Skin epidermis (tissue), 12 donors: ENCODE measurements around the gene KRT2.

Experiments
- H3K27ac ChIP-seq, 21 experiments: fragments of 200-600 bp; sonication (generic) in 11 of 21; one replicate each; pipeline ENCODE4 v1.5.0; 2020; ENCODE audit warnings: mild to moderate bottlenecking in 3 of 21, inconsistent platforms in 2 of 21, moderate library complexity in 2 of 21
- H3K4me3 ChIP-seq, 7 experiments: fragments of 200-600 bp; sonication (generic) in 2 of 7; one replicate each; pipeline ENCODE4 v1.5.0; 2020; ENCODE audit warnings: inconsistent platforms in 2 of 7, mild to moderate bottlenecking in 2 of 7, moderate library complexity in 1 of 7

Gene KRT2

GRCh38 chr12:52686756-52687487 lies 34.9 kb upstream of the KRT2 start:
- Histone ChIP-seq H3K27ac (peak overlapping the region in 17 of 21 experiments; percentile 44 to 89 (median 75)), H3K4me3 (no peak overlapping the region)

- Histone ChIP-seq H3K27ac (peak overlapping the region in 12 of 21 experiments; percentile 3 to 89 (median 38)), H3K4me3 (no peak overlapping the region)
Measured at GRCh38 chr12:52686063-52686462, 34.1 kb upstream of the KRT2 start.

GRCh38 chr12:52685406-52685890 lies 33.4 kb upstream of the KRT2 start:
- peak overlapping the region in 10 of 21 experiments; percentile 2 to 75 (median 48) for H3K27ac ChIP-seq
- H3K4me3 ChIP-seq: no peak overlapping the region

GRCh38 chr12:52684431-52684830 lies 32.4 kb upstream of the KRT2 start:
- peak overlapping the region in 9 of 21 experiments; percentile 39 to 75 (median 60) for H3K27ac ChIP-seq
- no peak overlapping the region for H3K4me3 ChIP-seq

- peak overlapping the region in 8 of 21 experiments; percentile 25 to 60 (median 42) for H3K27ac ChIP-seq
- H3K4me3 ChIP-seq: no peak overlapping the region
Measured at GRCh38 chr12:52683575-52684300, 31.7 kb upstream of the KRT2 start.

GRCh38 chr12:52682938-52683574 lies 31.0 kb upstream of the KRT2 start:
- Histone ChIP-seq H3K4me3 (no peak overlapping the region), H3K27ac (peak overlapping the region in 6 of 21 experiments; percentile 16 to 60 (median 42))

- Histone ChIP-seq H3K4me3 (no peak overlapping the region), H3K27ac (peak overlapping the region in 6 of 21 experiments; percentile 7 to 57 (median 29))
Measured at GRCh38 chr12:52682381-52682660, 30.3 kb upstream of the KRT2 start.

GRCh38 chr12:52681526-52682380 lies 29.7 kb upstream of the KRT2 start:
- Histone ChIP-seq H3K27ac (peak overlapping the region in 8 of 21 experiments; percentile 0 to 57 (median 16)), H3K4me3 (no peak overlapping the region)

- Histone ChIP-seq H3K27ac (peak within 1 kb of the TSS in 14 of 21 experiments; percentile 5 to 65 (median 34)), H3K4me3 (peak within 1 kb of the TSS in 5 of 7 experiments; percentile 4 to 24 (median 8))
Measured at GRCh38 chr12:52680363-52680762, 28.4 kb upstream of the KRT2 start, which contains the start of gene KRT1. Gene KRT1, minus strand, starts transcription at chr12:52680407. Its CDS starts 59 bp downstream, at chr12:52680348.

GRCh38 chr12:52679875-52680274 lies 27.9 kb upstream of the KRT2 start:
- H3K4me3 ChIP-seq: peak overlapping the region in 5 of 7 experiments; percentile 4 to 24 (median 8)

GRCh38 chr12:52677671-52678070 lies 25.7 kb upstream of the KRT2 start:
- peak overlapping the region in 6 of 21 experiments; percentile 1 to 33 (median 16) for H3K27ac ChIP-seq
- H3K4me3 ChIP-seq: peak overlapping the region in 1 of 7 experiments; percentile 24

More at GRCh38 chr12:52679875-52680274, 27.9 kb upstream of the KRT2 start:
- peak overlapping the region in 13 of 21 experiments; percentile 15 to 65 (median 34) for H3K27ac ChIP-seq

- peak overlapping the region in 1 of 7 experiments; percentile 24 for H3K4me3 ChIP-seq
- peak overlapping the region in 5 of 21 experiments; percentile 1 to 9 (median 6) for H3K27ac ChIP-seq
Measured at GRCh38 chr12:52677126-52677525, 25.1 kb upstream of the KRT2 start.

- H3K4me3 ChIP-seq: peak overlapping the region in 1 of 7 experiments; percentile 13
- no peak overlapping the region for H3K27ac ChIP-seq
Measured at GRCh38 chr12:52676163-52676562, 24.2 kb upstream of the KRT2 start.

- Histone ChIP-seq H3K4me3 (no peak overlapping the region), H3K27ac (no peak overlapping the region)
Measured at GRCh38 chr12:52675301-52675701, 23.3 kb upstream of the KRT2 start.

GRCh38 chr12:52674433-52674775 lies 22.4 kb upstream of the KRT2 start:
- Histone ChIP-seq H3K4me3 (no peak overlapping the region), H3K27ac (no peak overlapping the region)

GRCh38 chr12:52673713-52674432 lies 21.9 kb upstream of the KRT2 start:
- Histone ChIP-seq H3K4me3 (no peak overlapping the region), H3K27ac (no peak overlapping the region)

GRCh38 chr12:52673217-52673616 lies 21.2 kb upstream of the KRT2 start:
- H3K27ac ChIP-seq: no peak overlapping the region

GRCh38 chr12:52672321-52672933 lies 20.4 kb upstream of the KRT2 start:
- Histone ChIP-seq H3K4me3 (no peak overlapping the region), H3K27ac (no peak overlapping the region)

More at GRCh38 chr12:52673217-52673616, 21.2 kb upstream of the KRT2 start:
- no peak overlapping the region for H3K4me3 ChIP-seq
